Colonic mucosa (tissue), 4 donors: Measurements from ENCODE around the gene EMILIN1. TPM values are rescaled to one million over a fixed set of nuclear protein-coding genes. Genes with fewer than 3 reads are reported as not detected.

ENCODE experiments used
- DNase-seq: peaks from one replicate; pipeline ENCODE4 v3.0.0-alpha.2; 2020
- H3K27ac ChIP-seq: fragments of 200-600 bp; one replicate; pipeline ENCODE4 v1.8.0; 2021
- H3K27me3 ChIP-seq: fragments of 200-600 bp; one replicate; pipeline ENCODE4 v1.8.0; 2021
- H3K36me3 ChIP-seq: fragments of 200-600 bp; one replicate; pipeline ENCODE4 v1.8.0; 2021
- H3K4me1 ChIP-seq: fragments of 200-600 bp; one replicate; pipeline ENCODE4 v1.8.0; 2021; ENCODE audit warnings: mild to moderate bottlenecking
- H3K4me3 ChIP-seq: fragments of 200-600 bp; one replicate; pipeline ENCODE4 v1.8.0; 2021
- H3K9ac ChIP-seq, 2 donors: one replicate each; pipeline ENCODE4 v1.7.0; 2013; ENCODE audit warnings: control low read depth in 2 of 2, low read depth in 2 of 2, low read length in 2 of 2
- H3K9me3 ChIP-seq: fragments of 200-600 bp; one replicate; pipeline ENCODE4 v1.8.0; 2021
- CTCF ChIP-seq: fragments of 200-600 bp; IDR thresholded peaks from one replicate; pipeline ENCODE4 v1.8.0; 2022; ENCODE audit warnings: antibody characterized with exemption, mild to moderate bottlenecking
- intact Hi-C: fragments of 100-400 bp; cut with DNase I; formaldehyde crosslinking; loops from one replicate; pipeline ENCODE4 v1.14.1; 2022
- total RNA-seq, 2 donors: library from RNA; stranded (reverse); fragmentation: NEBNext Ultra II Directional in 1 of 2; extraction: Animal tissue kit (Norgen Biotek cat#: 25700) in 1 of 2; gene quantifications; one replicate each; pipeline ENCODE4 v1.2.1, GENCODE V29; 2021
- donor health status: healthy.
- donor health status: DM: no; HTN: no; CAD: no.
- donor health status: DM: no; HTN: no; CAD: no.

Gene EMILIN1
- total RNA-seq, 2 donors from 2014 or later, result 20.2 to 43.0 TPM

GRCh38 chr2:27088634-27089033 is 10.2 kb downstream of the EMILIN1 start:
- intact Hi-C loops, result loop anchor here (10.0 kb wide), 1 partner anchor 54 kb away; the partner anchor contains the start of gene TMEM214
- no peak overlapping the region for H3K9ac ChIP-seq
- peaks cover 19% of the 10 kb centered on the region for H3K4me1 ChIP-seq

GRCh38 chr2:27089111-27089954 is 10.9 kb downstream of the EMILIN1 start:
- TF ChIP-seq CTCF, result no peak
- peaks cover 23% of the 10 kb centered on the region for H3K4me1 ChIP-seq
- intact Hi-C loops, result loop anchor here (10.0 kb wide), 1 partner anchor 55 kb away; the partner anchor contains the start of gene TMEM214

More at GRCh38 chr2:27088634-27089033, 10.2 kb downstream of the EMILIN1 start:
- no peak for DNase-seq
- Histone ChIP-seq H3K4me3 (no peak overlapping the region), H3K36me3 (no peaks in the 10 kb centered on the region), H3K27ac (no peak overlapping the region), H3K27me3 (no peaks in the 10 kb centered on the region), H3K9me3 (no peaks in the 10 kb centered on the region)
- TF ChIP-seq CTCF, result no peak

GRCh38 chr2:27091746-27092695 is 13.6 kb downstream of the EMILIN1 start:
- H3K4me1 ChIP-seq, result peaks cover 22% of the 10 kb centered on the region
- no peaks in the 10 kb centered on the region for H3K9me3 ChIP-seq
- no peaks in the 10 kb centered on the region for H3K27me3 ChIP-seq
- no peak for DNase-seq
- intact Hi-C loops, result no loop called here
- no peak overlapping the region for H3K27ac ChIP-seq
- no peak overlapping the region for H3K4me3 ChIP-seq
- TF ChIP-seq CTCF, result no peak
- no peak overlapping the region for H3K9ac ChIP-seq
- H3K36me3 ChIP-seq, result no peaks in the 10 kb centered on the region

More at GRCh38 chr2:27089111-27089954, 10.9 kb downstream of the EMILIN1 start:
- H3K9ac ChIP-seq, result no peak overlapping the region
- no peaks in the 10 kb centered on the region for H3K36me3 ChIP-seq
- H3K9me3 ChIP-seq, result no peaks in the 10 kb centered on the region
- H3K27me3 ChIP-seq, result no peaks in the 10 kb centered on the region
- H3K27ac ChIP-seq, result no peak overlapping the region
- DNase-seq, result no peak
- no peak overlapping the region for H3K4me3 ChIP-seq

GRCh38 chr2:27092696-27093429 is 14.4 kb downstream of the EMILIN1 start:
- Histone ChIP-seq H3K9ac (no peak overlapping the region), H3K27ac (no peak overlapping the region), H3K4me3 (no peak overlapping the region), H3K4me1 (peaks cover 15% of the 10 kb centered on the region), H3K9me3 (no peaks in the 10 kb centered on the region), H3K27me3 (no peaks in the 10 kb centered on the region), H3K36me3 (no peaks in the 10 kb centered on the region)
- peak; percentile 53 for DNase-seq
- intact Hi-C loops, result no loop called here
- no peak for TF ChIP-seq CTCF
